Stimulated activated CD4-positive, alpha-beta T cell treated with anti-CD3 and anti-CD28 coated beads, Interleukin-1b, Interleukin-23, amount 100 ng/mL, for 24 hours (primary cell): ENCODE data around the gene TNP2.
"Not testable (repeated sequence)": the region's sequence is repeated elsewhere in the genome, so short reads cannot be mapped to it uniquely, and the experiment has no call there.

Experiments used
- DNase-seq, 4 experiments: peaks; one replicate each; pipeline ENCODE4 v3.0.0-alpha.2; 2020; ENCODE audit warnings: low read depth in 4 of 4, low spot score in 1 of 4

TNP2 gene

GRCh38 chr16:11224096-11224893 is 44.8 kb downstream of the TNP2 start:
- peak in 1 of 4 experiments; percentile 62 for DNase-seq

- DNase-seq: not testable (repeated sequence)
Observed at GRCh38 chr16:11220507-11220906, 48.6 kb downstream of the TNP2 start.

- no peak for DNase-seq
Observed at GRCh38 chr16:11219178-11219577, 49.9 kb downstream of the TNP2 start.

- DNase-seq: no peak
Observed at GRCh38 chr16:11218604-11218962, 50.5 kb downstream of the TNP2 start.
